Measurements from ENCODE around the gene ELAC1. TPM values are rescaled to one million over a fixed set of nuclear protein-coding genes. Genes with fewer than 3 reads are reported as not detected.
A peak's percentile ranks its signal among the peaks of the same experiment; 100 is the strongest.

ELAC1 gene
- total RNA-seq, 4 donors from 2014 or later, result 4.4 to 8.0 (median 6.8) TPM

DNA sequence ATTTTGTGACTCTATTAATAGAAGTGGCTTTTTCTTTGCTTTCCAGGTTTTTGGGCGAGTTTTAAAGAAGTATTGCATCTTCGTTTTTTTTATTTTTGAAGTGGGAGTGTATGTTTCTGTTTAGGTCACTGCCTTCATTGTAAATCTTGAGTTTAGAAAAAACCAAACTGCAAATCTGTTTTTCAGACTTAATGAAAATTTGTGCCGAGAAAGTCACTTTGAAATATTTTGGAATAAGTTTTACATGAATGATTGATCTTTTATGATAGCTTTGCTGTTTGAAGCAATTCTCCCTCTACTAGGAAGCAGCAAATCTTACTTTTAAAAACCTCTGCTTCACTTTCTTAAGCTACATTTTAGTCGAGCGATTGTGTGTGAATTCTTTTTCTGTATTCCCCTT is 64.4 kb downstream of the ELAC1 start:
- H3K27me3 ChIP-seq, result no peaks in the 10 kb centered on the region
- WGBS, result 18% methylated on average over 5 of the region's 5 CpGs
- no peaks in the 10 kb centered on the region for H3K9me3 ChIP-seq
- H3K36me3 ChIP-seq, result no peaks in the 10 kb centered on the region
- DNase-seq (ENCODE audit: low spot score in 2 of 2), result no peak
- TF ChIP-seq EP300 (IDR thresholded peaks at IDR 0.05) (no peak), POLR2A (IDR thresholded peaks at IDR 0.05) (no peak), POLR2AphosphoS5 (IDR thresholded peaks at IDR 0.05) (no peak)
- TF ChIP-seq, protein P1, sequence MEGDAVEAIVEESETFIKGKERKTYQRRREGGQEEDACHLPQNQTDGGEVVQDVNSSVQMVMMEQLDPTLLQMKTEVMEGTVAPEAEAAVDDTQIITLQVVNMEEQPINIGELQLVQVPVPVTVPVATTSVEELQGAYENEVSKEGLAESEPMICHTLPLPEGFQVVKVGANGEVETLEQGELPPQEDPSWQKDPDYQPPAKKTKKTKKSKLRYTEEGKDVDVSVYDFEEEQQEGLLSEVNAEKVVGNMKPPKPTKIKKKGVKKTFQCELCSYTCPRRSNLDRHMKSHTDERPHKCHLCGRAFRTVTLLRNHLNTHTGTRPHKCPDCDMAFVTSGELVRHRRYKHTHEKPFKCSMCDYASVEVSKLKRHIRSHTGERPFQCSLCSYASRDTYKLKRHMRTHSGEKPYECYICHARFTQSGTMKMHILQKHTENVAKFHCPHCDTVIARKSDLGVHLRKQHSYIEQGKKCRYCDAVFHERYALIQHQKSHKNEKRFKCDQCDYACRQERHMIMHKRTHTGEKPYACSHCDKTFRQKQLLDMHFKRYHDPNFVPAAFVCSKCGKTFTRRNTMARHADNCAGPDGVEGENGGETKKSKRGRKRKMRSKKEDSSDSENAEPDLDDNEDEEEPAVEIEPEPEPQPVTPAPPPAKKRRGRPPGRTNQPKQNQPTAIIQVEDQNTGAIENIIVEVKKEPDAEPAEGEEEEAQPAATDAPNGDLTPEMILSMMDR (IDR thresholded peaks at IDR 0.05), result no peak
- peaks cover 69% of the 10 kb centered on the region for H3K4me1 ChIP-seq
- H3K27ac ChIP-seq, result no peak overlapping the region
- H3K4me3 ChIP-seq, result peak overlapping the region; percentile 85

DNA sequence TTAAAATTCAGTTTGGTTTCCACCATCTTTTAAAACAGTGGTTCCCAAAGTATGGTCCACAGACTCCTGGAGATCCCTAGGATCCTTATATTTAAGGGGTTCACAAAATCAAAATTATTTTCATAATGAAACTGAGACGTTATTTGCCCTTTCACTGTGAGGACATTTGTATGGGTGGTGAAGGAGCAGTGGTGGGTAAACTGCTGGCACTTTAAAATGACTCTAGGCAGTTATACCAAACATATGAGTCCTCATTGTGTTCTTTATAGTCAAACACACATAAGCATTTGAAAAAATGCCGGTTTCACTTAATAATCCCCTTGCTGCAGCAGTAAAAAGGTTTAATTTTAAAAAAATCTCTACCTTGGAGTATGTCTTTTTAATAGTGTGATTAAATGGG is 69.4 kb downstream of the ELAC1 start:
- peaks cover 86% of the 10 kb centered on the region for H3K4me1 ChIP-seq
- WGBS, result 43% methylated on average over 2 of the region's 2 CpGs

More for the DNA sequence above, 69.4 kb downstream of the ELAC1 start:
- no peaks in the 10 kb centered on the region for H3K27me3 ChIP-seq
- no peak for DNase-seq (ENCODE audit: low spot score in 2 of 2)
- no peaks in the 10 kb centered on the region for H3K9me3 ChIP-seq
- TF ChIP-seq POLR2AphosphoS5 (IDR thresholded peaks at IDR 0.05) (no peak), EP300 (IDR thresholded peaks at IDR 0.05) (no peak), POLR2A (IDR thresholded peaks at IDR 0.05) (no peak)
- TF ChIP-seq, protein P1 (IDR thresholded peaks at IDR 0.05), result no peak
- no peak overlapping the region for H3K27ac ChIP-seq
- no peaks in the 10 kb centered on the region for H3K36me3 ChIP-seq
- no peak overlapping the region for H3K4me3 ChIP-seq

Other genes with a start within 250 kb of the ELAC1 start
- under 1 TPM in 2 of 4 donors, not detected in 2; 0.26 to 0.59 TPM for gene MRO, start 148.0 kb upstream of the ELAC1 start, total RNA-seq
- 10 to 100 TPM; 18.7 to 29.3 (median 25.4) TPM for gene ME2, start 88.9 kb upstream of the ELAC1 start, total RNA-seq
- gene SMAD4, start 62.2 kb downstream of the ELAC1 start, total RNA-seq, result 100 to 1,000 TPM in 2 of 4 donors, 10 to 100 TPM in 2; 58.9 to 112 (median 99.7) TPM
- 10 to 100 TPM; 31.6 to 42.0 (median 37.6) TPM for gene MEX3C, start 229.6 kb downstream of the ELAC1 start, total RNA-seq

All from suprapubic skin (tissue), 4 donors.